Measurements from ENCODE around the gene ACTBL2.
"Not testable (repeated sequence)": the region's sequence is repeated elsewhere in the genome, so short reads cannot be mapped to it uniquely, and the experiment has no call there.

The ACTBL2 gene

DNA sequence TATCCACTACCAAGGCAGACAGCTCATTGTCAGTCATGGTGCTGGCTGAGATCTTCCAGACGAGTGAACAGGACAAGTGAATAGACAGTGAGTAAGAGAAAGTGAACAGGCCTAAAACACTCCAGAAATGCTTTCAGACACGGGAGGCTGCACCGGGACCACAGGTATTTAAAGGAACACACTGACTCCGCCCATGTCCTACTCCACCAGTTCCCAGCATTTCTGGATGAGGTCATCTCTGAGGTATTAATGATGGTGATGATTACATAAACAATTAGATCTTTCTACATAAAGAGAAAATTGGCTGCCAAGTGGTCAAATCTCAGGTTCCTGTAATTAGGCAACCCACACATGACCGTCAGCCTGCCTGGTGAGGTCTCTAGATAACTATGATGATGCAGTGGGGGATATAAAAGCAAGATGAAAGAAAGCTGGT lies at the start of gene ACTBL2:
Gene ACTBL2, minus strand, starts transcription at position 141 of the 436 bp plus-strand sequence. Its CDS starts 104 bp downstream, at position 37.
- no peak for DNase-seq

- DNase-seq, result no peak
Observed at GRCh38 chr5:57531333-57531732, 48.7 kb upstream of the ACTBL2 start.

DNA sequence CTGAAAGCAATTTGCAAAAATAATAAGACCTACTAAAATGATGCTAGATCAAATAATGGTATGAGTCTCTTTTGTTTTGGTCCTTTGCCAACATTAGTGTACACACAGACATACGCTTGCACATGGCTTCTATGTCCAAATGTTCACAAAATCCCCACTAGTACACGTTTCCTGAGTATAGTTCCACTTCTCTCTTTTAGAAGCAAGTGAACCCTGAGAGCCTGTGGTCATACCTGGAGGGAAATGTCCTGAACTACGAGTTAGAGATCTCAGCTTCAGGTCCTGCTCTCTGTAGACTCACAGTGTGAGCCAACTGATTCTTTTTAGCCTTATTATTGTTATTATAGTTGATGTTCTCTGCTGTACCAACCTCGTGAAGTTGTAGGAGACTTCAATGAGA lies 47.3 kb upstream of the ACTBL2 start:
- DNase-seq, result no peak

- no peak for DNase-seq
Observed at GRCh38 chr5:57527870-57528269, 45.3 kb upstream of the ACTBL2 start.

DNA sequence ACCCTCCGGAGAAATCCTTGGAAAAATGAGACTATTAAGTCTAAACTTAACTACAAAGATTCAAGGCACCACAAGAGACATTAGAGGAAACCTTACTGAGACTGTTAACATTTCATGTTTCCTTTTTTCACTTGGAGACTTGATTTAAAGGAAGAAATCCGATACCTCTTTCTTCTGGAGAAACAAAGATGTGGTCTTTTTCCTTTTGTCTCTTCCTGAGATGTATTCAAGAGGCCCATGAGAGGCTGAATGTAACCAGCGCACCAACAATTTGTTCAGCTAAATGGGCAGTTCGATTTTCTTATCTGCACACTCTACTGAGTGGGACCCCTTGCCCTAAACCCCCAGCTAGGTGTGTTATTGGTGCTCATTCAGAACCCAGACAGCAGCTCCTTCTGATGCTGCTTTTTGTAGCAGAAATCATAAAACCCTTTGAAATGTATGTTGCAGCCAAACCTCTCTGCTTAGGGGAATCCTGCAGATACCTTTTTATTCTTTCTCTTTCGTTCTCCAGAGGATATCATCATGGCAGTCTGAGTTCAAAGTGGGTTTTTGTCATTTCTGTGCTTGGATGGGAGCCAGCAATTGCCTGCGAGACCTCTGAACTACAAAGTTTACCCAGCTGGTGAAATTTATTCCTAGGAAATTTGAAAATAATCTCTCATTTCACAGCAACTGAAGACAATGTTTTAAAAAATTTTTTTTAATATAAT lies 41.9 kb upstream of the ACTBL2 start:
- DNase-seq, result no peak

DNA sequence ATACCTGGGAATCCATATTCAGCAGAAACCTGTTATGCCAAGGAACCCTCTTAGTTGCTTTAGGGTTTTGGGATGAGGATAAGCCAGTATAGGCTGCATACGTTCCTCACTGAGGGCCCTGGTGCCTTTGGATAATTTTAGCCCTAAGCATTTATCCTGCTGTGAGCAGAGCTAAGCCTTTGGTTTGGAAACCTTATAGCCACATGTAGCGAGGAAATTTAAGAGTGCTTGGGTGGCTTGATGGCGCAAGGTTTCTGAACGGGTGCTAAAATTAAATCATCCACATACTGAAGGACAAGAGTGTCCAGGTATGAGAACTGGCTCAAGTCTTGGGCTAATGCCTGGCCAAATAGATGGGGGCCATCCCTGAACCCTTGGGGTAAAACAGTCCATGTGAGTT lies 39.9 kb upstream of the ACTBL2 start:
- DNase-seq, result not testable (repeated sequence)

GRCh38 chr5:57518415-57518814 lies 35.8 kb upstream of the ACTBL2 start:
- DNase-seq, result not testable (repeated sequence)

DNA sequence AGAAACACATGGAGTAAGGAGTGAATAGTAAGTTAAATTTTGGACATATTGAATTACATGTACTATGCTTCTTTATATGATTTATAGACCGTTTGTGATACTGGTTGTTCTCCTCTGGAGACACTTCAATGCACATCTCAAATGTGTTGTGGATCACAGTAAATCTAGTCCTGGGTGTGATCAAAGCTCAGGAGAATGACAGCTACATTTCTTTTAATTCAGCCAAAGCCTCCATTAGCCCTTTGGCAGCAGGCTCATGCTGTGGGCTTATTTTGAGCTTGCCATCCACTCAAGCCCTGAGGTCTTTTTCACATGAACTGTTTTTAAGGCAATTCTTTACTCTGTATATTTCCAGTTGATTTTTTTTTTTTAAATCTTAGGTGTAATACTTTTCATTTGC lies 34.6 kb upstream of the ACTBL2 start:
- no peak for DNase-seq

- no peak for DNase-seq
Observed at GRCh38 chr5:57513785-57514184, 31.2 kb upstream of the ACTBL2 start.

DNA sequence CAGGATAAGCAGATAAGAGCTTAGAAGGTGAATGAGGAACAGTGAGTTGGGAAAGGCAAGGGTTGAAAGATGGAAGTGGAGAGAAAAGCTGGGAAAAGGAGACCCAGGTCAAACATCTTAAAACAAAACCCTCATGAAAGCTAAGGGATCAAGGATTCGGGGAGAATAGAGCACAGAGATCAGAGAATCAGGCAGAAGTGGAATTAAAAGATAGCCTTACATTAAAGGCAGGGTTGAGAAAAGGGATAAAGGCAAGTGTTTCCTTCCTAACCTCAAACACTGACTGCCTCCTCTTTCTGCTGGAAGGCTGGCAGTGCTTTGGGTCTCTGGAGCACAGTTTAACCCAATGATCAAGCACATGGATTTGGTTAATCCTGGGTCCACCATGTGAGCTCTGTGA lies 28.7 kb upstream of the ACTBL2 start:
- DNase-seq, result no peak

- no peak for DNase-seq
Observed at GRCh38 chr5:57509501-57510260, 27.1 kb upstream of the ACTBL2 start.

DNA sequence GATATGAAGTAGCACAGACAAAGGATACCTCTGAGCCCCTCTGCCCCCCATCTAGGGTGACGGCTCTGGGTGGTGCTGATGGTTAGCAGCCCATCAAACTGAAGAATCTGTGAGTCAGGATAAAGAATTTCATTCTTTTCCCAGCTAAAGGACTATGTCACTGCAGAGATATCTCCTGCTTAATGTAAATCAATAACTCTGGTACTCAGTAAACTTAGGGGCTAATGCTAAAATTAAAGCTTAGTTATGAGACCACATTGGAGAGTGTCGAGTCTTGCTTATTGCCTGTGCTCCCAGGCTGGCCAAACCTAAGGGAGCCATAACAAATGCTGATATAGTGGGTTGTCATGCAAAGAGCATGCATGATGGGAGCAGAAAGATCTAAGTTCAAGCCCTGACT lies 25.6 kb upstream of the ACTBL2 start:
- no peak for DNase-seq

DNA sequence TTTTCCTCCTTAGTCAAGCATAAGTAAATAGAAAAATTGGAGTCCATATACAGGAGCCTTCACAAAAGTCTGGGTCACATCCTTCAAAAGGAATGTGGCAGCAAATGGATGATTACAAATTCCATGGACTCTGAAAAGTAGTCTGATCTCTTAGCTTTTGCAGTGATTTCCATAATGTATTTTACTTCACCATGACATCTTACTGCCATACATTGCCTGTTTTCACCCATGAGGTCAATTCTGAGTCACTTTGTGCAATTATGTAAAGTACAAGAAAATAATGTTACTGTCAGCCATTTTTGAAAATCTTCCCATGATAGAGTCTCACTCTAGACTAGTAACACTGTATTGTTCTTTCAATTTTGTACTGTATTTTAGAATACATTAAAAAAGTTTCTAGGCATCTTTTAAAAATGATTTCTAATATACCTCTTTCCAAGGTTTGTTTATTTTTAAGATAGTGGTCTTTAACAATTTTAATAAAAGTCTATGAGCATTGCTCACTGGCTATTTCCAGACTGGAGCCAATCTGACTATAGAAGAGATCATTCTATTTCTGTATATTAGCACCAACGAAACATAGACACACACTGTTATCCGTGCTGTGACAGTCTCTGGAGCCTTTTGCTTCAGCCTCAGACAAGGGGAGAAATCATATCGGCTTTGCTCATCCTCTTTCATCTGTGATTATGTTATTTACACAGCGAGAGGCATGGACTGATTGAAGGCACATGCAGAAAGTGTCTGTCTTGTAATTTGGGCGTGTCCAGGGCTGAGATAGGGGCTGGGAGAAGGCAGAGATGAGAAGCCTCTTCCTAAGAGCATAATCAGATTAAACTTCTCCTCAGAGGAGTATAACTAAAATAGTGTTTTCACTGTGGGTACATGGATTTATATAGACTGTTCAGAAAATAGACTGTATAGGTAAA lies 22.9 kb upstream of the ACTBL2 start:
- no peak for DNase-seq

DNA sequence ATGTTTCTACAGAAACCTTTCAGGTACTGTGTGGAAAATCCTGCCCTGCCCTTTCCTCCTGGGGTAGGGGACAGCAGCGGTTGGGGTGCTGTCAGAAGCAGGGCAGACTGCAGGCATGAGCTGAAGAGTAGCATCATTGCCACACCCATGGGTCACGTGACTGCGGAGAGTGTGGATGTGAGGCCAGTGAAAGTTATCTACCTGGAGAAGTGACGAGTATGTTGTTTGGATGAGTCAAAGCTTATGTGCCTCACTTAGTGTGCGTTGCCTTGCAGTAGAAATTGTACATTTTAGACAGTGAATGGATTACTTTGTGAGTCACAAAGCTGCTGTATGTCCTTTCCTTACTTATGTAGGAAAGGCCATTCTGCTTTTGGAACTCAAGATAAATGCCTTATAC lies 21.7 kb upstream of the ACTBL2 start:
- no peak for DNase-seq

DNA sequence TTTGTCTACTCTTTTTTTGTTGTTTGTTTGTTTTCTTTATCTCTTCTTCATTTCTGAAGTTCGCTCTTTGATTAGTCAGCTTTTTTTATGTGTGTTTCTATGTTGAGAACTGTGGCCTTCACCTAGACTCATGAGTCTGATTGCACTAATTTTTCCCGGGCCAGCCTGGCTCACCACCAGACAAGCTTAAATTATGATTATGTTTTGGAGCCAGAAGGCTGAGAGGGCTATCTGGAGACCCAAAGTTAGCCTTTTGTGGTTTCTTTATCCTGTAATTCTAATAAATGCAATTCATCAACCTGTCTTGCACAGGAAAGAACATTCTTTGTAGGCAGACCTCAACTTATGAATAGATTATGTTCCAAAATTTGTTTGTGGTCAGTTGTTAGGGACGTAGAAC lies 20.8 kb upstream of the ACTBL2 start:
- no peak for DNase-seq

DNA sequence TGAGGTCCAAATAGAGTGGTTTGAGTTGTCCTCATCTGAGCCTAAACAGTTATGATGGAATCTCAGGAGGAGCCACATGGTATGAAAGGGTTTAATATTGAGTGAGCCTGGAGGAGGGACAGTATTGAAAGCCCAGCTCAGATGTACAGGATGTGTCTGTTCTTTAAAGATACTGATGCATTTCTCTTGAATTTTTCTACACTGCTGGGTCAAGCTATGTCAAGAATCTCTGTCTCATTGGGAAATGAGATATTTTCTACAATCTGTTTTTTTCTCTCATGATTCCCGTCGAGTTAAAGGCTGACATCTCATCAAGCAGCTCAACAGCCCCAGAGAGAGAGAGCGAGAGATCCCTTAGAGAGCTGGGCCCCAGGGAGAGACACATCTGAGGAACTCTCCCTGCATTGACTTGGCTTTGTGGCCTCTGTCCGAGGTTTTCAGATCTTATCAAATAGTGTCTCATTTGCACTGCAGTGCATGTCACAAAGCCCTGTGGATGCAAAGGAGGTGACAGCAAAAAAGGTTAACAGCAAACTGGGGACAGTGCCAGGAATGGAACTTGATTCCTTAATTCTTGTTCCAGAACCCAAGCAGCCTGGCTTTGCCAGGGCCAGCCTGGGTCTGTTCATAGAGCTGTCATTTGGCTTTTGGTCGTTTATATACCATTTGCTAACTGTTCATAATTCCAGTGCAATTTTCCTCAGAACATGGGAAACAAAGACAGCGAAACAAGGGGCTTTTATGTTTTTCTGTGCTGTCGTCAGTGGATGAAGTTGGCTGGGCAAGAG lies 19.0 kb upstream of the ACTBL2 start:
- DNase-seq, result peak in 14 of 56 donors; percentile 2 to 46 (median 14)

GRCh38 chr5:57499262-57500050 lies 16.8 kb upstream of the ACTBL2 start:
- peak in 13 of 56 donors; percentile 3 to 41 (median 8) for DNase-seq

GRCh38 chr5:57497733-57498132 lies 15.1 kb upstream of the ACTBL2 start:
- no peak for DNase-seq

- DNase-seq, result no peak
Observed at GRCh38 chr5:57495285-57496086, 12.9 kb upstream of the ACTBL2 start.
